Neural progenitor cell (in vitro differentiated cells): ENCODE data around the gene ZFPM1. TPM values are rescaled to one million over a fixed set of nuclear protein-coding genes. Genes with fewer than 3 reads are reported as not detected.

Source experiments
- DNase-seq: peaks from one replicate; pipeline ENCODE4 v3.0.0-alpha.2; 2016; ENCODE audit warnings: low spot score
- H2AFZ ChIP-seq: fragments of 200-600 bp; sonication (generic); replicated peaks from 2 replicates; pipeline ENCODE4 v1.6.1; 2016; ENCODE audit warnings: antibody characterized with exemption
- H3F3A ChIP-seq: fragments of 200-600 bp; sonication (generic); 2 replicates; pipeline ENCODE4 v1.6.1; 2016; ENCODE audit warnings: antibody characterized with exemption, low read depth
- H3K27ac ChIP-seq: fragments of 200-600 bp; sonication (generic); 2 replicates; pipeline ENCODE4 v1.5.1; 2016; ENCODE audit warnings: mild to moderate bottlenecking
- H3K27me3 ChIP-seq: fragments of 200-600 bp; sonication (generic); 2 replicates; pipeline ENCODE4 v1.6.1; 2016; ENCODE audit warnings: mild to moderate bottlenecking, moderate library complexity
- H3K36me3 ChIP-seq: fragments of 200-600 bp; sonication (generic); 2 replicates; pipeline ENCODE4 v1.5.1; 2016
- H3K4me1 ChIP-seq: fragments of 200-600 bp; sonication (generic); 2 replicates; pipeline ENCODE4 v1.6.1; 2016; ENCODE audit warnings: mixed run types
- H3K4me2 ChIP-seq: fragments of 200-600 bp; sonication (generic); 2 replicates; pipeline ENCODE4 v1.6.1; 2016
- H3K4me3 ChIP-seq: fragments of 200-600 bp; sonication (generic); 2 replicates; pipeline ENCODE4 v1.5.1; 2016
- H3K79me2 ChIP-seq: fragments of 200-600 bp; sonication (generic); 2 replicates; pipeline ENCODE4 v1.6.1; 2016; ENCODE audit warnings: low read depth
- H3K9ac ChIP-seq: fragments of 200-600 bp; sonication (generic); 2 replicates; pipeline ENCODE4 v1.6.1; 2016
- H3K9me3 ChIP-seq: fragments of 200-600 bp; sonication (generic); 2 replicates; pipeline ENCODE4 v1.5.1; 2016; ENCODE audit warnings: low read depth
- H4K20me1 ChIP-seq: fragments of 200-600 bp; sonication (generic); 2 replicates; pipeline ENCODE4 v1.6.1; 2016; ENCODE audit warnings: low read depth
- H3K27ac Mint-ChIP-seq: 3 replicates; pipeline ENCODE4 v1.8.0; 2021; ENCODE audit warnings: mixed read lengths
- H3K27me3 Mint-ChIP-seq: 2 replicates; pipeline ENCODE4 v1.8.0; 2022; ENCODE audit warnings: low read depth, mild to moderate bottlenecking, inconsistent platforms, moderate library complexity, mixed read lengths; ENCODE audit not compliant: insufficient read depth
- H3K36me3 Mint-ChIP-seq: 3 replicates; pipeline ENCODE4 v1.8.0; 2021; ENCODE audit warnings: mixed read lengths
- H3K4me1 Mint-ChIP-seq: 3 replicates; pipeline ENCODE4 v1.8.0; 2021; ENCODE audit warnings: mixed read lengths
- H3K4me3 Mint-ChIP-seq: 3 replicates; pipeline ENCODE4 v1.8.0; 2021; ENCODE audit warnings: mild to moderate bottlenecking, moderate library complexity, mixed read lengths
- H3K9me3 Mint-ChIP-seq: 3 replicates; pipeline ENCODE4 v1.8.0; 2020; ENCODE audit warnings: mixed read lengths
- CTCF ChIP-seq: fragments of 200-600 bp; sonication (generic); IDR thresholded peaks from 2 replicates; pipeline ENCODE4 v1.5.1; 2017; ENCODE audit warnings: antibody characterized with exemption, mild to moderate bottlenecking
- EZH2 ChIP-seq: fragments of 200-600 bp; sonication (generic); IDR thresholded peaks from 2 replicates; pipeline ENCODE4 v1.6.1; 2017; ENCODE audit warnings: antibody characterized with exemption, mild to moderate bottlenecking, moderate library complexity
- EZH2phosphoT487 ChIP-seq: fragments of 200-600 bp; sonication (generic); IDR thresholded peaks from 2 replicates; pipeline ENCODE4 v1.6.1; 2017; ENCODE audit warnings: antibody characterized with exemption
- total RNA-seq: library from RNA; depleted of rRNA; stranded (reverse); fragments of >200 nt; gene quantifications from 2 replicates; pipeline ENCODE4 v1.2.3, GENCODE V29; 2015; ENCODE audit warnings: low replicate concordance

Gene ZFPM1
- total RNA-seq, 1 donor from 2014 or later: 0.36 TPM

DNA sequence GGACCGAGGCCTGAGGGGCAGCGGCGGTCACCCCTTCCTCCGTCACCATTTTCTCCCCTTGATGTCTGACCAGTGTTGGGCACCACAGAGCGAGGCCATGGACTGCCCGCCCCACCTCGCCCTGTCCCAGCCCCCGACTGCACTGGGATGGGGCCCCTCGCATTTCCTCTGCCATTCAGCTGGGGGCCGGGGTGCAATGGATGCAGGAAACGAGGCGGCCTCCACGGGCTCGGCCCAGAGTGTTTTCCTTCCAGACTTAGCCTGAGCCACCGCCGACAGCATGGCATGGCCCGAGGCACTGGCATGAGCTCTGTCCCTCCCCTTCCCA, 72.5 kb downstream of the ZFPM1 start:
- no peak overlapping the region for H3K4me3 Mint-ChIP-seq
- H3K4me2 ChIP-seq: no peak overlapping the region
- H3K4me3 ChIP-seq: no peak overlapping the region
- H3F3A ChIP-seq: peaks cover 3% of the 10 kb centered on the region
- H3K9me3 ChIP-seq: no peaks in the 10 kb centered on the region
- no peaks in the 10 kb centered on the region for H3K9me3 Mint-ChIP-seq
- no peaks in the 10 kb centered on the region for H3K36me3 Mint-ChIP-seq
- no peak overlapping the region for H3K27ac ChIP-seq
- H3K9ac ChIP-seq: no peak overlapping the region
- peaks cover 11% of the 10 kb centered on the region for H3K27me3 Mint-ChIP-seq
- no peaks in the 10 kb centered on the region for H3K27me3 ChIP-seq
- H3K4me1 Mint-ChIP-seq: peaks cover 8% of the 10 kb centered on the region
- peaks cover 9% of the 10 kb centered on the region for H4K20me1 ChIP-seq
- H3K27ac Mint-ChIP-seq: no peak overlapping the region
- TF ChIP-seq CTCF: no peak
- TF ChIP-seq EZH2: no peak
- no peak for TF ChIP-seq EZH2phosphoT487
- peaks cover 3% of the 10 kb centered on the region for H3K4me1 ChIP-seq
- no peak overlapping the region for H2AFZ ChIP-seq
- no peak for DNase-seq
- no peaks in the 10 kb centered on the region for H3K79me2 ChIP-seq
- no peaks in the 10 kb centered on the region for H3K36me3 ChIP-seq

GRCh38 chr16:88526008-88526905, 73.2 kb downstream of the ZFPM1 start:
- Histone ChIP-seq H3K4me3 (no peak overlapping the region), H3F3A (peaks cover 3% of the 10 kb centered on the region), H3K9me3 (no peaks in the 10 kb centered on the region), H3K27ac (no peak overlapping the region), H3K36me3 (no peaks in the 10 kb centered on the region), H2AFZ (no peak overlapping the region), H4K20me1 (peaks cover 9% of the 10 kb centered on the region), H3K4me2 (no peak overlapping the region), H3K27me3 (no peaks in the 10 kb centered on the region), H3K9ac (no peak overlapping the region), H3K79me2 (no peaks in the 10 kb centered on the region), H3K4me1 (peaks cover 3% of the 10 kb centered on the region)
- Mint-ChIP-seq H3K9me3 (no peaks in the 10 kb centered on the region), H3K27ac (no peak overlapping the region), H3K27me3 (peaks cover 11% of the 10 kb centered on the region), H3K4me3 (no peak overlapping the region), H3K36me3 (no peaks in the 10 kb centered on the region), H3K4me1 (peaks cover 8% of the 10 kb centered on the region)
- TF ChIP-seq EZH2: no peak
- TF ChIP-seq CTCF: no peak
- TF ChIP-seq EZH2phosphoT487: no peak
- no peak for DNase-seq

- H3K9me3 ChIP-seq: no peaks in the 10 kb centered on the region
- DNase-seq: no peak
- H3K9me3 Mint-ChIP-seq: no peaks in the 10 kb centered on the region
- peaks cover 11% of the 10 kb centered on the region for H4K20me1 ChIP-seq
- no peak overlapping the region for H3K27ac Mint-ChIP-seq
- no peak overlapping the region for H3K4me3 Mint-ChIP-seq
- H3K27me3 ChIP-seq: no peaks in the 10 kb centered on the region
- H3K4me1 Mint-ChIP-seq: peaks cover 11% of the 10 kb centered on the region
- TF ChIP-seq CTCF (no peak), EZH2phosphoT487 (no peak), EZH2 (no peak)
- H3K4me2 ChIP-seq: no peak overlapping the region
- H3K9ac ChIP-seq: no peak overlapping the region
- peaks cover 3% of the 10 kb centered on the region for H3K4me1 ChIP-seq
- H3F3A ChIP-seq: peaks cover 3% of the 10 kb centered on the region
- no peaks in the 10 kb centered on the region for H3K79me2 ChIP-seq
- no peaks in the 10 kb centered on the region for H3K36me3 ChIP-seq
- H3K27ac ChIP-seq: no peak overlapping the region
- H3K36me3 Mint-ChIP-seq: no peaks in the 10 kb centered on the region
- peaks cover 11% of the 10 kb centered on the region for H3K27me3 Mint-ChIP-seq
- H2AFZ ChIP-seq: no peak overlapping the region
- H3K4me3 ChIP-seq: no peak overlapping the region
Measured at GRCh38 chr16:88526906-88527185, 73.8 kb downstream of the ZFPM1 start.
